HepG2 (cell line): ENCODE measurements around the gene MLLT1.

Source experiments
- CTCF ChIP-seq: sonication (generic); formaldehyde crosslinking; IDR thresholded peaks from 2 replicates; pipeline ENCODE4 v1.5.0; 2020; ENCODE audit warnings: mild to moderate bottlenecking, missing genetic modification reagents, moderate library complexity
- ETV6 ChIP-seq: sonication (generic); formaldehyde crosslinking; conservative IDR thresholded peaks from 2 replicates; pipeline ENCODE4 v1.4.0; 2020; ENCODE audit warnings: missing genetic modification reagents
- EZH2 ChIP-seq: conservative IDR thresholded peaks from 2 replicates; pipeline ENCODE4 v1.6.1; 2012; ENCODE audit warnings: mild to moderate bottlenecking, low read depth, low read length, moderate library complexity
- NBN ChIP-seq: fragments of 450-650 bp; conservative IDR thresholded peaks from 2 replicates; pipeline ENCODE4 v1.6.1; 2017
- REL ChIP-seq: sonication (generic); formaldehyde crosslinking; conservative IDR thresholded peaks from 2 replicates; pipeline ENCODE4 v1.8.0; 2022; ENCODE audit warnings: mild to moderate bottlenecking, missing genetic modification reagents, moderate library complexity
- SNRNP70 ChIP-seq: fragments of 200-400 bp; formaldehyde crosslinking; IDR thresholded peaks from 2 replicates; pipeline ENCODE4 v1.6.1; 2017; ENCODE audit warnings: mild to moderate bottlenecking, low read depth, low read length, moderate library complexity
- SRF ChIP-seq: IDR thresholded peaks from 2 replicates; pipeline ENCODE4 v1.6.1; 2011; ENCODE audit warnings: mild to moderate bottlenecking, low read depth, low read length, moderate library complexity
- ZNF207 ChIP-seq: fragments of 450-650 bp; IDR thresholded peaks from 2 replicates; pipeline ENCODE4 v1.6.1; 2016; ENCODE audit warnings: antibody characterized with exemption, borderline replicate concordance
- ZNF431 ChIP-seq: sonication (generic); formaldehyde crosslinking; IDR thresholded peaks from 2 replicates; pipeline ENCODE4 v1.9.0; 2022; ENCODE audit warnings: missing genetic modification reagents, low read depth, mild to moderate bottlenecking, borderline replicate concordance

GRCh38 chr19:6234527-6234926 lies 45.2 kb downstream of the MLLT1 start:
- TF ChIP-seq SRF (no peak), CTCF (CRISPR knock-in tag) (no peak), ZNF207 (no peak), NBN (no peak), ZNF431 (CRISPR knock-in tag) (no peak), EZH2 (no peak), ETV6 (CRISPR knock-in tag) (no peak), REL (no peak), SNRNP70 (no peak)
